Thoracic aorta (tissue), 2 donors: ENCODE data around the gene NUAK1. TPM values are rescaled to one million over a fixed set of nuclear protein-coding genes. Genes with fewer than 3 reads are reported as not detected.

Source experiments
- ATAC-seq: fragments of 150-250 bp; one replicate; pipeline ENCODE4 v1.8.0; 2017; ENCODE audit warnings: low read depth; ENCODE audit not compliant: insufficient number of reproducible peaks, low FRiP score
- DNase-seq: peaks from one replicate; pipeline ENCODE4 v3.0.0-alpha.2; 2020; ENCODE audit warnings: low spot score
- H3K27ac ChIP-seq, 2 donors: fragments of 200-600 bp; sonication (generic); 1 replicate in 1 of 2; 2 replicates in 1 of 2; pipeline ENCODE4 v1.5.1; 2016; ENCODE audit warnings: mild to moderate bottlenecking in 2 of 2, moderate library complexity in 2 of 2
- H3K27me3 ChIP-seq: fragments of 200-600 bp; sonication (generic); replicated peaks from 2 replicates; pipeline ENCODE4 v1.6.0; 2016; ENCODE audit warnings: mild to moderate bottlenecking; ENCODE audit not compliant: insufficient read depth
- H3K36me3 ChIP-seq: fragments of 200-600 bp; sonication (generic); one replicate; pipeline ENCODE4 v1.5.1; 2016
- H3K4me1 ChIP-seq, 2 donors: fragments of 200-600 bp; sonication (generic); 1 replicate in 1 of 2; 2 replicates in 1 of 2; pipeline versions ENCODE4 v1.5.1 to v1.6.0; 2016; ENCODE audit warnings: low read depth in 2 of 2, mild to moderate bottlenecking in 1 of 2; ENCODE audit not compliant: control insufficient read depth in 1 of 2
- H3K4me3 ChIP-seq: fragments of 200-600 bp; sonication (generic); 2 replicates; pipeline ENCODE4 v1.5.1; 2016; ENCODE audit warnings: mild to moderate bottlenecking
- H3K9me3 ChIP-seq: fragments of 200-600 bp; sonication (generic); 2 replicates; pipeline ENCODE4 v1.5.1; 2016
- total RNA-seq, 2 donors: library from RNA; depleted of rRNA; stranded (reverse); fragments of >200 nt; gene quantifications; one replicate each; pipeline versions ENCODE4 v1.1.0 to v1.2.3, GENCODE V29; 2016
- TF ChIP-seq, protein P1 (sequence below): fragments of 200-600 bp; sonication (generic); IDR thresholded peaks from one replicate; pipeline ENCODE4 v1.5.1; 2019; ENCODE audit warnings: antibody characterized with exemption

Gene NUAK1
- total RNA-seq, 2 donors from 2014 or later: 20.0 to 31.4 TPM

DNA sequence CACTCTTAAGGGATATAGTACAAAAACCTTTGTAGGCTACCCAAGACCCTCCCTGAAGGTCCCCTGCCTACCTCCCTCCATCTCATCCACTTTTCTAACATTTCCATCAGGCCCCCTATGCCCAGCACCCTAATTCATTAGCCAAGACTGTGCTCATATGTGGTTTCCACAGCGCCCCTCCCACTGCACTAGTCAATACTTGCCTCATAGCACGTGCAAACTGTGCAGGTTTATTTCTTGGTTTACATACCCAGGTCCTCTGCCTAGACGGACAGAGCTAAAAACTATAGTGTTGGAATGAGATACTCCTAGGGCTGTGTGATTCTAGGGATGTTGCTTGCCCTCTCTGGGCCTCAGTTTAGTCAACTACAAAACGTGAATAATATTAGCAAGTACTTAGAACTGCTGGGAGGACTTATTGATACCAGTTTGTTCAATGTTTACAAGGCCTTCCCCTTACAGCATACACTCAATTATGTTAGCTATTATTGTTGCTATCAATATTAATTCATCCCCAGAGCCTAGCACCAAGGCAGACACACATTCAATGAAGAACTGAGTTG, 50.4 kb downstream of the NUAK1 start:
- peaks cover 44 to 84% of the 10 kb centered on the region in 2 donors for H3K4me1 ChIP-seq
- H3K27ac ChIP-seq: peak overlapping the region; percentile 82 to 93
- TF ChIP-seq, protein P1, sequence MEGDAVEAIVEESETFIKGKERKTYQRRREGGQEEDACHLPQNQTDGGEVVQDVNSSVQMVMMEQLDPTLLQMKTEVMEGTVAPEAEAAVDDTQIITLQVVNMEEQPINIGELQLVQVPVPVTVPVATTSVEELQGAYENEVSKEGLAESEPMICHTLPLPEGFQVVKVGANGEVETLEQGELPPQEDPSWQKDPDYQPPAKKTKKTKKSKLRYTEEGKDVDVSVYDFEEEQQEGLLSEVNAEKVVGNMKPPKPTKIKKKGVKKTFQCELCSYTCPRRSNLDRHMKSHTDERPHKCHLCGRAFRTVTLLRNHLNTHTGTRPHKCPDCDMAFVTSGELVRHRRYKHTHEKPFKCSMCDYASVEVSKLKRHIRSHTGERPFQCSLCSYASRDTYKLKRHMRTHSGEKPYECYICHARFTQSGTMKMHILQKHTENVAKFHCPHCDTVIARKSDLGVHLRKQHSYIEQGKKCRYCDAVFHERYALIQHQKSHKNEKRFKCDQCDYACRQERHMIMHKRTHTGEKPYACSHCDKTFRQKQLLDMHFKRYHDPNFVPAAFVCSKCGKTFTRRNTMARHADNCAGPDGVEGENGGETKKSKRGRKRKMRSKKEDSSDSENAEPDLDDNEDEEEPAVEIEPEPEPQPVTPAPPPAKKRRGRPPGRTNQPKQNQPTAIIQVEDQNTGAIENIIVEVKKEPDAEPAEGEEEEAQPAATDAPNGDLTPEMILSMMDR: no peak
- H3K36me3 ChIP-seq: no peaks in the 10 kb centered on the region
- no peaks in the 10 kb centered on the region for H3K27me3 ChIP-seq
- DNase-seq: no peak
- ATAC-seq: no peak
- H3K9me3 ChIP-seq: no peaks in the 10 kb centered on the region
- no peak overlapping the region for H3K4me3 ChIP-seq

DNA sequence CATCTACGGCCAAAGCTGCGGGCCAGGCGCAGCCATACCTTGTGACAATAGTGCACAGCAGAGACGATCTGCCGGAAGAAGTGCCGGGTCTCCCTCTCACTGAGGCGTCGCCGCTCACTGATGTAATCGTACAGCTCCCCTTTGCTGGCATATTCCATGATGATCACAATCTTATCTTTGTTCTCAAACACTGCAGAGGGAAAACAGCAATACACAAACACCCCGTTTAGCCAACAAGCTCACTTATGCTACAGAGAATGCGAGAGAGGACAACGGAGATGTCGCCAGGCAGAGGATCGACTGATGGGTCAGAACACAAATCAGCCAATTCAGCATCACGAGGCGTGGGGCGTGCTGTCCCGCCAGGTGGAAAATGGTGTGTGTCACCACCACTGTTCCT, 52.1 kb downstream of the NUAK1 start:
- ATAC-seq (no peak), DNase-seq (no peak)
- no peak overlapping the region for H3K4me3 ChIP-seq
- H3K36me3 ChIP-seq: no peaks in the 10 kb centered on the region
- no peaks in the 10 kb centered on the region for H3K9me3 ChIP-seq
- no peaks in the 10 kb centered on the region for H3K27me3 ChIP-seq
- H3K4me1 ChIP-seq: peaks cover 52 to 83% of the 10 kb centered on the region in 2 donors
- H3K27ac ChIP-seq: peak overlapping the region in 1 of 2 donors; percentile 23
- TF ChIP-seq, protein P1: no peak

DNA sequence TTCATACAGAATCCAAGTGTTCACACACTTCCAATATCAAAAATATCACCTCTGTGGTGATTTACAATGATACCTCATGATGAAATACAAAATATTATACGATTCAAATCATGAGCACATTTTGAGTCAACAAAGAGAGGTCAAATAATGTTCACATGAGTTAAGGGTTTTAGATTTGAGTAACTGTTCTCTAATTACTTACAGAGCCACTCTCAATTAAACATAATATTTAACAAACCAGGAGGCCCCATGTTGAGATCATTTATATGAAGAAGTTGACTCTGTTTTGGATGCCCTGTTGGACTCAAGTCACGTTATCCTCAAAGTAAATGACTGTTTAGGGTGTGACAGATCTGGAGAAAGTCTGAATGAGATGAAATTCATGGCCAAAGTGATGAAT, 53.5 kb downstream of the NUAK1 start:
- ATAC-seq: no peak
- no peak overlapping the region for H3K4me3 ChIP-seq
- DNase-seq: no peak
- TF ChIP-seq, protein P1: no peak
- H3K27ac ChIP-seq: peak overlapping the region; percentile 88 to 89
- no peaks in the 10 kb centered on the region for H3K27me3 ChIP-seq
- peaks cover 60 to 84% of the 10 kb centered on the region in 2 donors for H3K4me1 ChIP-seq
- no peaks in the 10 kb centered on the region for H3K9me3 ChIP-seq
- H3K36me3 ChIP-seq: no peaks in the 10 kb centered on the region

DNA sequence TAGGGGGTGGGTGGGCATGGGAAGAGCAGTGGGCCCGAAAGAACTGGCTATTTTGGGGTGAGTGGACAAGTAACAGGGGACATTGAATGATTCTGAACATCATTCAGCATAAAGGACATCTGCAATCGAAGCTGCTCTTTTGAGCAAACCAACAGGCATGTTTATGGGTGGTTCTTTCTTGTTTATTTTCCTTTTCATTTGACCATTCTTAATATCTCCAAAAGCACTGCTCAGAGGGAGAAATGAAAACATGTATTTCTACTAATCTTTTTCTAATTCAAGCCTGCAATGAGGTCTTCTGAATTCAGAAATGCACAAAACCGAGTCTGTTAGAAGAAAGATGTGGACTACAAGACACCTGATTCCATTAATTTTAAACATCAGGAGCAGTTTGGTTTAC, 54.0 kb downstream of the NUAK1 start:
- H3K4me1 ChIP-seq: peaks cover 60 to 84% of the 10 kb centered on the region in 2 donors
- H3K27me3 ChIP-seq: no peaks in the 10 kb centered on the region
- no peaks in the 10 kb centered on the region for H3K9me3 ChIP-seq
- H3K27ac ChIP-seq: peak overlapping the region; percentile 88 to 89
- H3K4me3 ChIP-seq: no peak overlapping the region
- DNase-seq (no peak), ATAC-seq (no peak)
- no peaks in the 10 kb centered on the region for H3K36me3 ChIP-seq
- TF ChIP-seq, protein P1: no peak

DNA sequence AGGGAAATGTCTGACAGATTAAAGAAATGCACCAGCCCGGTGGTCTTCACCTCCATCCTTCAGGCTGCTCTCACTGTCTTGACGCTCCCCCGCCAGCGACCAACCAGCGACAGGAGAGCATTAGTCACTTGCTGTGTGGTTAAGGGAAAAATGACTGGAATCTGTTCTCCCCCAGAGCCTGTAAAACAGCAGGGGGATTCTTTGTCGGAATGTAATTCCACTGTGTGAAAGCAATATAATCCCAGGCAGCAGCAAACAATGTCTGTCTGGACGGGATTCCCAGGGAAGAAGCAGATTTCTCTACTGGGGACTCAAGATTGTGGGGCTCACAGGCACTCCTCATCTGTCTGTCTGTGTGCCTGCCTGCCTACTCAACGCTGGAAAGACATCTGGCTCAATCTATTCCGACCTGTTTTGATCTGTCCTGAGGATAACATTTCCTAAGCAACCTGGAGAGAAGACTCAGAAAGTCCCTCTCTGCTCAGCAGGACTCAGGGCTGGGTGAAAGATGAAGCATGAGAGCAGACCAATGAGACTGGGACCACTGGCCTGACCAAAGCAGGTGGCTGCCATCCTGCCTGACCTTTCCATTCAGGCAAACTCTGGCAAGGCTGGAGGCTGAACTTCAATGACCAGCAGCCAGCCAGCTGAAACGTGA, 54.6 kb downstream of the NUAK1 start:
- no peak overlapping the region for H3K4me3 ChIP-seq
- H3K4me1 ChIP-seq: peaks cover 60 to 84% of the 10 kb centered on the region in 2 donors
- H3K9me3 ChIP-seq: no peaks in the 10 kb centered on the region
- ATAC-seq (no peak), DNase-seq (no peak)
- peak overlapping the region; percentile 88 to 89 for H3K27ac ChIP-seq
- H3K36me3 ChIP-seq: no peaks in the 10 kb centered on the region
- TF ChIP-seq, protein P1: no peak
- no peaks in the 10 kb centered on the region for H3K27me3 ChIP-seq
